ENCODE data around the gene RIPK3.
"Not testable (repeated sequence)": the region's sequence is repeated elsewhere in the genome, so short reads cannot be mapped to it uniquely, and the experiment has no call there.

Gene RIPK3

DNA sequence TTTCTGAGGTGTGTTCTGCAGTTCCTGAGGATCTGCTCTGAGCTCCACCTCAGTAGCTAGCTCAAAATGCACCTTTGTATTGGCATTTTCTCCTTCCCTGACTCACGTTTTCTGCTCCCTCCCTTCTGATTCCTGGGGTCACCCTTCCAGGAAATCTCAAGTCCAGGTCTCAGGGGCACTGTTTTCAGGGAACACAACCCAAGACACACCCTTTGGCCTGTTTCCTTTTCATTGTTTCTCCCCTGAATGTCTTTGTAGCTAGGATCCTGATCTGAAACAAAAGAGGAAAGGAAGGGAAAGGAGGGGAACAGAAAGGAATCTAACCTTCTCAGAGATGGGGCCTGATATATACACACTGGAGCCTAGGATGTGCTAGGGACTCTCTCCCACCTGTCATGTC lies 7.3 kb upstream of the RIPK3 start:
- DNase-seq (ENCODE audit: low read depth in 2 of 2) = no peak

DNA sequence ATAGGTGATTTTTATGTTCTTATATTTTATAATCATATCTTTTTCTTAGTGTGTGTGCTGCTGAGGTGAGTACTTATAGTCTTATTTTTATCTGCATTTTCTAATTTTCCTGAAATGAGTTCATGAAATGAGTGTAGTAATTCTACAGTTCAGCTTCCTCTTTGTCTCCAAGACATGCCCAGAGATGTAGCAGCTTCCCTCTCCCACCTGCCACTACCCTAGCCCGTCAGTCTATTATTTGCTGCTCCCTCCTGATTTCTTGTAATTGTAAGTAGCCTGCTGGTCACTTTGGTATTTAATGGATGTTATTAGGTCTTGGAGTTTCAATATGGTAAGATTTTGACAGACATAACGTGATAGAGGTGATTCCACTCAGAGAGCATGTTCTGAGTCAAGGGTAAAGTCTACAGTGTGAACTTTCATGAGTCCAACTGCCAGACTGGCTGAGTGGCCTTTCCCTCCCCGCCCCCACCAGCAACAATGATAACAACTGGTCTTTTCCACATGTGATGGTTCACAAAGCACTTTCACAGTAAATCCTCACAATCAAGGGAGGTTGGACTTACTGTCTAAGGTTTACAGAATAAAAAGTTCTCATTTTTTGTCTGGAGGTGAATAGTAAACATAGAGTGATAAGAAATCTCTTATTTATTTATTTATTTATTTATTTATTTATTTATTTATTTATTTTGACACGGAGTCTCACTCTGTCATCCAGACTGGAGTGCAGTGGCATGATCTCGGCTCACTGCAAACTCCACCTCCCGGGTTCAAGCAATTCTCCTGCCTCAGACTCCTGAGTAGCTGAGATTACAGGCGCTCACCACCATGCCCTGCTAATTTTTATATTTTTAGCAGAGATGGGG lies 4.2 kb upstream of the RIPK3 start:
- DNase-seq (ENCODE audit: low read depth in 2 of 2) = no peak

DNA sequence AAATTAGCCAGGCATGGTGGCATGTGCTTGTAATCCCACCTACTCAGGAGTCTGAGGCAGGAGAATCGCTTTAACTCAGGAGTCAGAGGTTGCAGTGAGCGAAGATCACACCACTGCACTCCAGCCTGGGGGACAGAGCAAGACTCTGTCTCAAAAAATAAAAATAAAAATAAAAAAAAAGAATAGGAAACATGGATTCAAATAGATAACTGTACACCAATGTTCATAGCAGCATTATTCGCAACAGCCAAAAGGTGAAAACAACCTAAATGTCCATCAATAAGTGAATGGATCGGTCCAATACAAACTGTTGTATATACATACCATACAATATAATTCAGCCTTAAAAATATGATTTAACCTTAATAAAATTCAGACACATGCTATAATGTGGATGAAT lies 3.1 kb upstream of the RIPK3 start:
- no peak for DNase-seq (ENCODE audit: low read depth in 2 of 2)

DNA sequence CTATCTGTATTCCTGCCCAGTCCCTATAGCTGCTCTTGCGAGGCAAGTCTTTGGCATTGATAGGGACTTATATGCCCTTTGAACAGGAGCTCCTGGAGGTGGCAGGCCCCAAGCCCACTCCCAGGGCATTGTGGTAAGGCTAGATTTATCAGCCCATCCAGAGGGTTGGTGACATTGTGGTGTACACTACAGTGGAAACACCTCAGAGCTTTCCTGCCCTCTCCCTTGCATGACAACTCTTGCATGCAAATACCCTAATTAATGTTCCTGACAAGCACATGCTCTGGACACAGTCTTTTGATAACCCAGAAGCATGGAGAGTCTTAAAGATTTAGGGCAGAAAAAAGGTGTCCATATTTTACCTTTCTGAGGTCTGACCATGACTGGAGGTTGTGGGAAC lies 815 bp upstream of the RIPK3 start:
- DNase-seq (ENCODE audit: low read depth in 2 of 2) = no peak

DNA sequence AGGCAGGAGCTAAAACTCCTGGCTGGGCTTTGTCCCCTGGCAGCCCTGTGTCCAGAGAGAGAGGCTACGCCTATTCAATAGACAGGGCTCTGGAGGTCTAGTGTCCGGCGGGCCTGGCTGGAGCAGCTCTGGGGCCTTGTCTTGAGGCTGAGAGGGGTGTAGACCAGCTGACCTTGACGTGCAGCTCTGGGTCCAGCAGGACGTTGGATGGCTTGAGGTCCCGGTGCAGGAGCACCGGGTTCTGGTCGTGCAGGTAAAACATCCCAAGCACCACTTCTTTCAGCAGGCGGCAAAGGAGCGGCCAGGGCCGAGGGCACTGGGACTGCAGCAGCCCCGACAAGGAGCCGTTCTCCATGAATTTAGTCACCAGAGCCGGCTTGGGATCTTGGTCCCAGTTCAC lies 948 bp downstream of the RIPK3 start:
- no peak for DNase-seq (ENCODE audit: low read depth in 2 of 2)

DNA sequence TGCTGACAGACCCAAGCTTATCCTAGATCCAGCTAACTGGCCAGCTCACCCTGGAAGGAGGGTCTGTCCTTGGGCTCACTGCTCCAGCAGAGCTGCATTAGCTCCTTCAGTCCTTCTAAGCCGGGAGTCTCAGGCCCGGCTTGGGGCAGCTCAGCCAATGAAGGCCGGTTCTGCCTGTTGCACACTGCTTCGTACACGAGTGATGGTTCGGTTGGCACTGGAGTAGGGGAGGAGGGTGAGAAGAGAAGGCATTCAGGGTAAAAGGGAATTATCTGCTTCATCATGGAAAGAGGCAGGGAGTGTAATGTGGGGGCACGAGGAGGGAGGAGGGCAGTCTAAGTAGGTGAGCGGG lies 2.0 kb downstream of the RIPK3 start:
- DNase-seq (ENCODE audit: low read depth in 2 of 2) = no peak

DNA sequence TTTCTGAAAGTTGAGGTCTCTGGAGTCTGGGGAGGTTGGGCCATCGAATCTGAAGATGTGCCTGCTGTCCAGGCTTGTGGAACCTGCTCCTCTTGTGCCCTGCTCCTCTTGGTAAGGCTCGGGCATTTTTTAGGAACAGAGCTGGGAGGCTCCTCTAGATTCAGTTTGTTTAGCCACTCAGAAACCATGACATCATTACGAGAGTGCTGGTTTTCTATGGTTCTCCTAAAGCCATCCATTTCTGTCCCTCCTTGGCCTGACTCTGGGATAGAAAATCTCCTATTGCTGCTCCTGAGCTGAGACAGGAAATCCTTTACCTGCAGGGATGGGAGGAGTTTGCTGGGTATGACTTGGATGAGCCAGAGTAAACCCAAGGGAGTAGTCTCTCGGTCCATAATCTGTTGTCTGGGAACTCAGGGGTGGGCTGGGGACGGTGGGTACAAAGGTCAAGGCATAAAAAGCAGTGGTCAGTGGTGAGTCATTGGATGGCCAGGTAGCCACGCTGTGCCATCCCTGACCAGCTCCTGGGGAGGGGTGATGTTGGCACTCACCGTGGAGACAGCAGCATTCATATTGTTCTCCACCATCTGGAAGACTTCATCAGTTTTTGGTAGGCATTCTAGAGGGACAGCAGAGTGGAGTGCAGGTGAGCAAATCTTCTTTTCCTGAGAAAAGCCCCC lies 2.5 kb downstream of the RIPK3 start:
- DNase-seq (ENCODE audit: low read depth in 2 of 2) = no peak

DNA sequence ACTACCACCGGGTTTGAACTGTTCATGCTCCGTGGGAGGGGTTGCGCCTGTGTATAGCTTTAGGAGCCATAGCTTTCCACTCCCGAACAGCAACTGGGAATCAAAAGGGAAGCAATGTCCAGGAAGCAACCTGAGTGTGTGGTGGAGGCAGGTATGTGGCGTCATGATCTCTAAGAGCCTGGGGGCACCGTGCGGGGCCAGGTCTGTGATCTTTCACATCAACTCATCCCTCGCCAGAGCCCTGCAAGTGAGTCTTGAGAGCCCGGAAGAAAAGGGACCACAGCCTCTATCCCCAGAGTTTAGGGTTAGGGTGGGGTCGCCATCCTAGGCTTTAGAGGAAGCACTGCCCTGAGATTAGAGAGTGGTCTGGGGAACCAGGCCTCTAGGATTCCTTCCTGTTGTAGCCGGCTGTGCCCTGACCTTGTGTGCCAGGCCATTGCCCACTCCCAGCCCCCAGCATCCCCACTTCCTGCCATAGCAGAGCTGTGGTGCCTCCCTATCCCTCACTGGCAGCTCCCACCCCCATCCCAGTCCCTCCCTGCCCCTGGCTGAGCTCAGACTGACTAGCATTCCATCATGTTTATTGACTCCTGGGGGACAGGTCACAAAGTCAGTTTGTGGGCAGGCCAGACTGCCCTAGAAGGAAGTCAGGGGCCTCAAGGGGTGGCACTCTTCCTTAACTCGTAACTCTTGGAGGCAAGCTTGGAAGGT lies 4.2 kb downstream of the RIPK3 start:
- no peak for DNase-seq (ENCODE audit: low read depth in 2 of 2)

DNA sequence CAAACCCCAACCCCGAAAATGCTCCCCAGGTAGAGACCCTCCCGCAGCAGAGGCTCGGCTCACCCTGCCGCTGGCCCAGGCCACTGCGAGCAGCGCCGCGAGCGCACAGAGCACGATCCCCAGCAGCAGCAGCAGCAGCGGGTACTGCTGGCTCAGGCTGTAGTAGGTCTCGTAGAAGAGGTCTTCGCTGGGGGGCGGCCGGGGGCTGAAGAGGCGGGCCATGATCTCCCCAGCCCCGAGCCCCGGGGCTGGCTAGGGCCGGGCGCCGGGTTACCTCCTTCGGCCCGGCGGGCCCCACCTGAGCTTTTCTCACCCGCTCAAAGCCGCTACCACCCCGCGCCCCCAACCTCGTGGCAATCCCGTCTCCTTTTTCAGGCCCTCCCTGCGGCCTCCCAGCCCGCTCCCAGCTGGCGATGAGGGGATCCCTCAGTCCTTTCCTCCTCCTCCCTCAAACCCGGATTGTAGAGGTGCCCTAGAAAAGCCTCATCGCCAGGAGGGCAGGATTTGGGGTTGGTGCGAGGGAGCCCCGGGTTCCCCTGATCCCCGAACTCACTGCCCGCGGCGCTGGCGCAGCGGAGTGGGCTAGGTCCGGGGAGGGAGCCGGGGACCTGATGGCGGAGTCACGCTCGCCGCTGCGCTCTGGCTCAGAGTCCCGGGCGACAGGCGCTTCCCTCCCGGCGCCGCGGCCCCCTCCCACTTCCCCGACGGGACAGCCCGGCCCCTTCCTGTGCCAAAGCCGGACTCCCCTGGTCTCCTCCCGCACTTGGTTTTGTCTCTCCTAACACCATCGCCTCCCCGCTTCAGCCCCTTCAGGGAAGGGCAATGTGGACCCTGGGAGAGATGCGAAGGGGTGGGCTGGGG lies 5.1 kb downstream of the RIPK3 start, which contains the start of gene ADCY4:
ADCY4 (minus strand) TSS at position 641 of the 861 bp plus-strand sequence; CDS start at position 222, 419 bp downstream.
- DNase-seq (ENCODE audit: low read depth in 2 of 2) = no peak

DNA sequence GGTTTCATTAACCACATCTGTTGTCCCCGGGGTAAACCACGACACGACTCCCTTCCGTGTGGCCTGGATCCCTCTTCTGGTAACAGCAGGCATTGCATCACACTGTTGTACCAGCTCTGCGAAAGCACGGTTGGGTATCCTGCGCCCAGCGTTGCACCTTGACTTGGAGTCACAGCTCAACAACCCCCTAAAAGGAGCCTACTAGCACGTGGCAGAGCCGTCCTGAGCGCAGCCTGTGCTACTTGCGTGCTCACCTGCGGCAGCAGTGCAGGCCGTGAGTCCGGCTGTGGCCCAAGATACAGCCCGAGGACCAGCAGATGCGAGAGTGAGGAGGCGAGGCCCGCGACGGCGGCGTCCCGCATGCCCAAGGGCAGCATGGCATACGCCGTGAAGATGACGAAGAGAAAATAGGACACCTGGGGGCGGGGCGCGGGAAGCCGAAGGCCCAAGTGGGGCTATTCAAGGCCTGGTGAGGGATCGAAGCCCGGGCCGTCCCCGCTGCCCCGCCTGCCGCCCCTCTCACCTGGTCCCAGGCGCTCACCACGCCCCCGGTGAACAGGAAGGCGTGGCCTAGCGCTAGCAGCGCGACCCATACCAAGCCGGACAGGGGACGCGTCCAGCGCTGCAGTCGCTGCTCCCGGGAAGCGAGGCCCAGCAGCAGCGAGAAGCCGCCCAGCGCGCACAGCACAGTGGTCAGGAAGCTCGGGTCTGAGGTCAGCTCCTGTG lies 7.4 kb downstream of the RIPK3 start:
- peak; percentile 59 to 65 for DNase-seq (ENCODE audit: low read depth in 2 of 2)

DNA sequence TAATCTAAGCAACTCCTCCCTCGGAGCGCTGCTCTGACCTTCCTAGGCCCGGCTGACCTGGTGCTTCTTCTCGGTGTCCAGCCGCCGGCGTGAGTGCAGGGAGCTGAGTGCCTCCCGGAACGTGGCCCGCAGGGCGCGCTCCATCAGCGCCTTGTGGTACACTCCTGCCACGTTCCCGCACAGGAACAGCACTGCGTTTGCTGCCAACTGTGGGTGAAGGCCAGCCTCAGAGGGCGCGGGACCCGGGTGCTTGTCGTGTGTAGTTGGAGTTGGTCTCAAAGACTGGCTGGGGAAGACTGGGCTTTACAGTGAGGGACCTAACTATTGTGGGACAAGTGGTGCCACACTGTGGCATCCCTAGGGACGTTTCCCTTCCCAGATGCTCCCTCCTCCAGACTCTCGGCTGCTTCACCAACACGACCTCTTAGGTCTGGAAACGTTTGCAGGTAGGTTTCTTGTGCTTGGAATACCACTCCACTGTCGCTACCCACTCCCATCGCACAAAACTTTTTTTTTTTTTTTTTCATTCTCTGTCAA lies 8.0 kb downstream of the RIPK3 start:
- DNase-seq (ENCODE audit: low read depth in 2 of 2) = no peak

DNA sequence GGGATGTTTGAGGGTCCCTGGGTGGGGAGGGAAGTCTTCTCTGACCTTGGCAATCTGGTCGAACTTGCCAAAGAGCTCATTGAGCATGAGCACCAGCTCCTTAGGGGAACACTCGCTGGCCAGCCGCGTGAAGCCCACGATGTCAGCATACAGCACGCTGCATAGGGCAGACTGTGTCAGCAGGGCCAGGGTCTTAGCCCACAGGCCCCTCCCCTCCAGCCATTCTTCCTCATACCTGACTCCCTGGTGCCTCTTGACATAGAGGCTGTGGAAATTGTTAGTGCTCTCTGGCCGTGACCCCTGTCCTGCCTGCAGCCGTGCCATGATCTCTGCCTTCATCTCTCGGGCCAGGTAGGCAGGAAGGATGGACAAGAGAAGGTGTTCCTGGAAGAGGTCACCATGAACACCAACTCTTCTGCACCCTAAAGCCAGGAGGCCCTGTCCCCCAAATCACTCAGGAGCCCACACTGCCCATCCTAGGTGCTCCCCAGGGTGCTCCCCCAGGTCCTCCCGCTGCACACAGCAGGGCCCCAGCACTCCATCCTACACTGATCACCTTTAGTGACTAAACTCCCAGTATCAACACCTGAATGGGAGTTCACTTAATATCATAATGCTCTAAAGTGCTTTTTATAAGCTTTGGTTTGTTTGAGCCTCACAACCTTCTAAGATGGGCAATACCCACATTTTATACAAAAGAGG lies 8.7 kb downstream of the RIPK3 start:
- DNase-seq (ENCODE audit: low read depth in 2 of 2) = no peak

DNA sequence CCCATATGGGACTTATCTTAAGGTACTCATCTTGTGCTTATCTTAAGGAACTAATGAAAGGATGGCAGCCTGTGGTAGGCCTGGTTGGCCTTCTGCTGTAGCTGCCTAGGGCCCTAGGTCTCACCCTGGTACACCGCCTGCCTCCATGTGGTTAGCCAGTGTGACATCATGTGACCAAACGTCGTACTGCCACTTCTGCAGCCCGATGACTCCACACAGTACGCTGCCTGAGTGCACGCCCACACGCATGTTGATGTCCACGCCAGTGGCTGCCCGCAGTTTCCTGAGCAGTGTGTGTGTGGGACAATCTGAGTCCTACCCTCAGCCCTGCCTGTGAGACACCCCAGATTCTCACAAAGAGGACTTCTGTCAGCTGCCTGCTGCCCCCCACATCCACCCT lies 10.1 kb downstream of the RIPK3 start:
- peak; percentile 33 to 58 for DNase-seq (ENCODE audit: low read depth in 2 of 2)

DNA sequence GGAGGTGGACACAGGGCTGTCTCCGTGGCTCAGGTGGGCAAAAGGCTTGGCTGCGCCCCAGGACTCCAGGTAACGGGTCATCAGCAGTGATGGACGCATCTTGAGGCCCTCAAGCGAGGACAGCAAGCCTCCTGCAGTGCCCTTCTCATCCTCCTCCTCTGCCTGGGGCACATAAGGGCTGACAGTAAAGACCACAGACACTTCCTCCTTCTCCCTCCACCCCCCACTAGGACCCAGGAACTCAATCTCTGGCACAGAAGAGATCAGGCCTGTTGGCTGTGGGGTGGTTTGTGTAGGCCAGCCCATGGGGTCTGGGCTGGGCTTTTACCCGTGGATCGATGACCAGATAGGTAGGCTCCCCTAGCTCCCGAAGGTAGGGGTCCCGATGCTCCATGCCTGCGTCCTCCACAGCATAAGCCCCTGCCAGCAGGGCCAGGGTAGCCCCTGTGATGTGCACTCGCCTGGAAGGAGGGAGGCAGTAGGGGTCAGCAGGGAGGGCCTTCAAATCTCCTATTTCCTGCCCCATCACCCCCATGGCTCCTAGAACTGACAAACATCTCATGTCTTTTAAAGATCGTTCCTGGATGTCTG lies 10.6 kb downstream of the RIPK3 start:
- DNase-seq (ENCODE audit: low read depth in 2 of 2) = no peak

DNA sequence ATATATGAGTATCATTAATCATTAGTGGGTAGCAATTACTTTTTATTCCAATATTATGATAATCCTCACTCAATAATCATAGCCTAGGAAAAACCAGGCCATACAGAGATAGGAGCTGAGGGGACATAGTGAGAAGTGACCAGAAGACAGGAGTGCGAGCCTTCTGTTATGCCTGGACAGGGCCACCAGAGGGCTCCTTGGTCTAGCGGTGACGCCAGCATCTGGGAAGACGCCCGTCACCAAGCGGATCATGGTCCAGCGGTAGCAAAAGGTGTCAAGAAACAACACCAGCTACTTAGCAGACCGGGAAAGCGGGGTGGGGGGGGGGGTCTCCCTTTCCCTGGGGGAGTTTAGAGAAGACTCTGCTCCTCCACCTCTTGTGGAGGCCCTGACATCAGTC lies 11.9 kb downstream of the RIPK3 start:
- DNase-seq (ENCODE audit: low read depth in 2 of 2) = not testable (repeated sequence)

DNA sequence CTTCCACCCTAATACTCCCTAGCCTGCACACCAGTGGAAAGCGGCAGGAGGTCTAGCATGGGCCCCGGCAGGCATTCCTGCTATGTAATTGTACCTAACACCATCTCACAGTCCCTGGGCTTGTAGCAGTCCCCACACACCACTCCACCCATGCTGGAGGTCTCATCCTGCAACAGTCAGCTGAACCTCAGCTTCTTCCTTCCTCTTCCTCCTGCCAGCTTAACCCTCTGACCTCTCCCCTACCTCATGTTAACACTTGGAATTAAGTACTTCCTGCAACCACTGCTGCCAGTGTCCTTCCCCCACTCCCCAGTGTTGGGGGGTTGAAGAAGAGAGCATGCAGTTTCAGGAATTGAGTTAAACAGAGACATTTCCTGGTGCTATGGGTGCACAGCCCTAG lies 12.5 kb downstream of the RIPK3 start:
- DNase-seq (ENCODE audit: low read depth in 2 of 2) = no peak

DNA sequence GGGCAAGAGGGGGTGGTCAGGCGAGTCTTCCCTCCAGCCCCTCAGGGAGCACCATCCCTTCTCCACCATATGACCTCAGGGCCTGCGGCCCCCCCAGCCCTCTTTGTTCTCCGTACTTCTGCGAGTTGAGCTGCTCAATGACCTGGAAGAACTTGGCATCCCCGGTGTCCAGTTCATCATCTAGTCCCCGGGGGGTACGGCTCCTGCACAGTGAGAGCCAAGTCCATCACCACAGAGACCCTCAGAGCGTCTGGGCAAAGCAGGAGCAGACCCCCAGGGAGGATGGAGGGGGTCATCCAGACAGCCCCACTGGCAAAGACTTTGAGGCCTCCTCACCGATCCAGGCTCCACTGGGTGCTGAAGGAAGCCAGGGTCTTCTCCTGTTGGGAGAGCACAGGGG lies 13.8 kb downstream of the RIPK3 start:
- no peak for DNase-seq (ENCODE audit: low read depth in 2 of 2)

DNA sequence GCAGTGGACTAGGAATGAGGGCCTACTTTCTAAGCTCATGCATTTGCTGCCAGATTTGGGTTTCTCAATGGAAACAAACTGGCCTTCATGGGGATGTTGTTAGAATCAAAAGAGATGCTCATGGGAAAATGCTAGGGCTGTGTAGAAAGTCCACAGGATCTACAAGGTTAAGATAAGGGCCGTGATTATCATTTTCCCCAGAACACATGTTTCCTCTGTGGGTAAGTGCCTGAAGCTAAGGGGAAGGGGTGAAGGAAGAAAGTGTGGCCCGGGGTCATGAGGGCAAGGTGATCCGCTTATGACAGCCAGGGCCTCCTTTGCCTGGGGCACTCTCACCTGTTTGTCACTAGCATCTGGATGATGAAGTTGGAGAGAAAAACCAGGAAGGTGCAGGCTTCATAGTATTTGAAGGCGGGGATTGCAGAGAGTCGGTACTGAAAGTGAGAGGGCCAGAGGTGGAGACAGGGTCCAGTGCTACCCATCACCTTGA lies 14.7 kb downstream of the RIPK3 start:
- no peak for DNase-seq (ENCODE audit: low read depth in 2 of 2)

DNA sequence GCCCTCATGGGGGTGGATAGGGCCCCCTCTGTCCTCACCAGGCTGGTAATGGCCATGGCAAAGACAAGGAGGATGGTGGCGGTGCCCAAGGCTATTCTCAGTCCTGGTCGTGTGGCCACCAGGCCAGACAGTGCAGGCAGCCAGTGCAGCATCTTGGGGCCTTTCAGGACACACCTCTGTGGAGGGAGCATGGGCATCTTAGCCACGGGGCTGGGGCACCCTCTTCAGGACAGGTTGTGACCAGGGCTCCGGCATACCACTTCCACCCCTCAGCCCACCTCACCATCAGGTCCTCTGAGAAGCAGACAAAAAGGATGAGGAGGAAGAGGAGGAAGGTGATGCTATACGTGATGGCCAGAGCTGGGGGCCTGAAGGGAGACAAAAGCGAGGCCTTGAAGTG lies 15.8 kb downstream of the RIPK3 start:
- no peak for DNase-seq (ENCODE audit: low read depth in 2 of 2)

DNA sequence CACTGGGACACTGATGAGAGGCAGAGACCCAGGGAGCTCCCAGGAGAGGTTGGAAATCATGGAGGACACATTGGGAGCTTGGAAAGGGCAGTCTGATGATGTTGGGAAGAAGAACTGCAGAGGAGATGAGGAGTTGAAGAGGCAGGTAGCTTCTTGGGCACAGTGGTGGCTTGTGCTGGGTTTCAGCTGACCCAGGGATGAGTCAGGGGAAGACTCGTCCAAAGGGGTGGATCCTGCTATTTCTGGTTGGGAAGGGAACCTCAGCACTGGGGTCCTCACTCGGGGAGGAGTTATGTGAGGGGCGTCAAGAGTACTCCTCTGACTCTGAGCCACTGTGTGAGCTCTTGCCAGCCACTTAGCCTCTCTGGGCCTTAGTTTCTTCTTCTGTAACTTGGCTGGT lies 16.4 kb downstream of the RIPK3 start:
- DNase-seq (ENCODE audit: low read depth in 2 of 2) = no peak
